Subcutaneous abdominal adipose tissue (tissue), 5 donors: Measurements from ENCODE around the gene PLCB1.
"Not testable (repeated sequence)": the region's sequence is repeated elsewhere in the genome, so short reads cannot be mapped to it uniquely, and the experiment has no call there.

Experiments
- H3K27ac ChIP-seq: one replicate; pipeline ENCODE4 v1.7.0; 2013; ENCODE audit warnings: low read depth, mild to moderate bottlenecking, inconsistent platforms, low read length, moderate library complexity
- H3K27me3 ChIP-seq, 5 donors: one replicate each; pipeline ENCODE4 v1.7.0; 2013; ENCODE audit warnings: low read length in 5 of 5, inconsistent platforms in 1 of 5; ENCODE audit not compliant: control insufficient read depth in 5 of 5, insufficient read depth in 4 of 5
- H3K36me3 ChIP-seq, 5 donors: one replicate each; pipeline ENCODE4 v1.7.0; 2013; ENCODE audit warnings: low read length in 5 of 5; ENCODE audit not compliant: control insufficient read depth in 5 of 5, insufficient read depth in 5 of 5
- H3K4me1 ChIP-seq, 5 donors: one replicate each; pipeline ENCODE4 v1.7.0; 2013; ENCODE audit warnings: low read length in 5 of 5, mild to moderate bottlenecking in 3 of 5, moderate library complexity in 1 of 5; ENCODE audit not compliant: control insufficient read depth in 5 of 5, insufficient read depth in 5 of 5
- H3K4me3 ChIP-seq, 5 donors: one replicate each; pipeline ENCODE4 v1.7.0; 2013; ENCODE audit warnings: low read length in 5 of 5, low read depth in 1 of 5
- H3K9ac ChIP-seq, 5 donors: one replicate each; pipeline ENCODE4 v1.7.0; 2013; ENCODE audit warnings: low read length in 5 of 5, mild to moderate bottlenecking in 4 of 5, moderate library complexity in 3 of 5
- H3K9me3 ChIP-seq, 5 donors: one replicate each; pipeline ENCODE4 v1.7.0; 2013; ENCODE audit warnings: low read length in 5 of 5; ENCODE audit not compliant: control insufficient read depth in 5 of 5
- donor health status: healthy.
- donor health status: healthy.
- donor health status: healthy.
- donor health status: healthy.
- donor health status: healthy.

Gene PLCB1

GRCh38 chr20:8805737-8806442 lies 673.8 kb downstream of the PLCB1 start:
- no peaks in the 10 kb centered on the region for H3K9me3 ChIP-seq
- H3K27ac ChIP-seq = no peak overlapping the region
- H3K4me3 ChIP-seq = no peak overlapping the region
- no peak overlapping the region for H3K9ac ChIP-seq
- H3K36me3 ChIP-seq = peaks cover 0 to under 1% (median 0%) of the 10 kb centered on the region in 5 donors
- no peaks in the 10 kb centered on the region for H3K27me3 ChIP-seq
- H3K4me1 ChIP-seq = peaks cover 0 to 8% (median 6%) of the 10 kb centered on the region in 5 donors

- no peak overlapping the region for H3K4me3 ChIP-seq
- H3K36me3 ChIP-seq = no peaks in the 10 kb centered on the region
- no peak overlapping the region for H3K9ac ChIP-seq
- no peak overlapping the region for H3K27ac ChIP-seq
- peaks cover 0 to 16% (median 10%) of the 10 kb centered on the region in 5 donors for H3K4me1 ChIP-seq
- no peaks in the 10 kb centered on the region for H3K9me3 ChIP-seq
- no peaks in the 10 kb centered on the region for H3K27me3 ChIP-seq
Observed at GRCh38 chr20:8807480-8808201, 675.6 kb downstream of the PLCB1 start.

- H3K27ac ChIP-seq = no peak overlapping the region
- no peaks in the 10 kb centered on the region for H3K27me3 ChIP-seq
- H3K4me1 ChIP-seq = peaks cover 0 to 19% (median 15%) of the 10 kb centered on the region in 5 donors
- no peaks in the 10 kb centered on the region for H3K9me3 ChIP-seq
- H3K9ac ChIP-seq = no peak overlapping the region
- H3K4me3 ChIP-seq = no peak overlapping the region
- H3K36me3 ChIP-seq = no peaks in the 10 kb centered on the region
Observed at GRCh38 chr20:8808202-8808535, 676.1 kb downstream of the PLCB1 start.

- Histone ChIP-seq H3K27ac (no peak overlapping the region), H3K9ac (no peak overlapping the region)
Observed at GRCh38 chr20:8809107-8809953, 677.3 kb downstream of the PLCB1 start.

GRCh38 chr20:8811801-8812594 lies 679.9 kb downstream of the PLCB1 start:
- Histone ChIP-seq H3K4me1 (peaks cover 0 to 20% (median 18%) of the 10 kb centered on the region in 5 donors), H3K27ac (no peak overlapping the region), H3K9ac (no peak overlapping the region), H3K36me3 (no peaks in the 10 kb centered on the region), H3K27me3 (no peaks in the 10 kb centered on the region), H3K4me3 (no peak overlapping the region), H3K9me3 (no peaks in the 10 kb centered on the region)

More at GRCh38 chr20:8809107-8809953, 677.3 kb downstream of the PLCB1 start:
- H3K4me1 ChIP-seq = peaks cover 0 to 20% (median 18%) of the 10 kb centered on the region in 5 donors
- no peaks in the 10 kb centered on the region for H3K9me3 ChIP-seq
- no peaks in the 10 kb centered on the region for H3K36me3 ChIP-seq
- no peak overlapping the region for H3K4me3 ChIP-seq
- no peaks in the 10 kb centered on the region for H3K27me3 ChIP-seq

GRCh38 chr20:8812817-8813216 lies 680.8 kb downstream of the PLCB1 start:
- Histone ChIP-seq H3K9ac (no peak overlapping the region), H3K36me3 (no peaks in the 10 kb centered on the region), H3K9me3 (no peaks in the 10 kb centered on the region), H3K4me3 (no peak overlapping the region), H3K27ac (no peak overlapping the region), H3K4me1 (peaks cover 0 to 19% (median 17%) of the 10 kb centered on the region in 5 donors), H3K27me3 (no peaks in the 10 kb centered on the region)

- no peaks in the 10 kb centered on the region for H3K36me3 ChIP-seq
Observed at GRCh38 chr20:8815208-8815607, 683.1 kb downstream of the PLCB1 start.

GRCh38 chr20:8829256-8829655 lies 697.2 kb downstream of the PLCB1 start:
- no peak overlapping the region for H3K4me3 ChIP-seq
- no peaks in the 10 kb centered on the region for H3K36me3 ChIP-seq
- H3K9me3 ChIP-seq = no peaks in the 10 kb centered on the region
- no peak overlapping the region for H3K9ac ChIP-seq
- H3K27me3 ChIP-seq = no peaks in the 10 kb centered on the region
- no peak overlapping the region for H3K27ac ChIP-seq
- H3K4me1 ChIP-seq = no peaks in the 10 kb centered on the region

More at GRCh38 chr20:8815208-8815607, 683.1 kb downstream of the PLCB1 start:
- peaks cover 0 to 15% (median 11%) of the 10 kb centered on the region in 5 donors for H3K4me1 ChIP-seq
- no peak overlapping the region for H3K27ac ChIP-seq
- no peaks in the 10 kb centered on the region for H3K27me3 ChIP-seq
- H3K9ac ChIP-seq = no peak overlapping the region
- H3K4me3 ChIP-seq = no peak overlapping the region
- no peaks in the 10 kb centered on the region for H3K9me3 ChIP-seq

GRCh38 chr20:8834294-8834693 lies 702.2 kb downstream of the PLCB1 start:
- H3K9ac ChIP-seq, H3K4me3 ChIP-seq, H3K9me3 ChIP-seq, H3K27ac ChIP-seq, H3K36me3 ChIP-seq, H3K4me1 ChIP-seq, H3K27me3 ChIP-seq: not testable (repeated sequence)
